CD4-positive, alpha-beta T cell (primary cell): ENCODE data around the gene G6PC3. TPM values are rescaled to one million over a fixed set of nuclear protein-coding genes. Genes with fewer than 3 reads are reported as not detected.

ENCODE experiments used
- ATAC-seq: fragments of 200-7000 bp; cut with Tn5 transposase; one replicate; pipeline ENCODE4 v1.10.0; 2022; ENCODE audit warnings: mild to moderate bottlenecking; ENCODE audit not compliant: poor library complexity
- CTCF ChIA-PET: fragments of 350-600 bp; sonication (Branson Sonifier 250); formaldehyde crosslinking; loops from one replicate; lab custom pipeline; 2021; ENCODE audit warnings: antibody characterized with exemption, inconsistent platforms; lab: Charles Lee
- POLR2A ChIA-PET: fragments of 350-600 bp; sonication (Branson Sonifier 250); formaldehyde crosslinking; loops from one replicate; lab custom pipeline; 2021; ENCODE audit warnings: antibody characterized with exemption, inconsistent platforms; lab: Charles Lee
- DNase-seq, 14 experiments: peaks; one replicate each; pipeline ENCODE4 v3.0.0-alpha.2; 2013 to 2020; ENCODE audit warnings: mixed read lengths in 2 of 14
- H3K27ac ChIP-seq, 2 donors: one replicate each; pipeline versions ENCODE4 v1.5.1 to v1.7.0; 2013; ENCODE audit warnings: low read length in 2 of 2, low read depth in 1 of 2, mild to moderate bottlenecking in 1 of 2
- H3K27me3 ChIP-seq, 2 experiments: 1 replicate in 1 of 2; 2 replicates in 1 of 2; pipeline versions ENCODE4 v1.6.1 to v1.7.0; 2013; ENCODE audit warnings: low read length in 2 of 2, control low read depth in 1 of 2, mild to moderate bottlenecking in 1 of 2, moderate library complexity in 1 of 2; ENCODE audit not compliant: insufficient read depth in 2 of 2, control insufficient read depth in 1 of 2
- H3K36me3 ChIP-seq: one replicate; pipeline ENCODE4 v1.6.1; 2013; ENCODE audit warnings: low read length, control low read depth; ENCODE audit not compliant: insufficient read depth
- H3K4me1 ChIP-seq: one replicate; pipeline ENCODE4 v1.6.1; 2013; ENCODE audit warnings: low read length, control low read depth; ENCODE audit not compliant: insufficient read depth
- H3K4me3 ChIP-seq: one replicate; pipeline ENCODE4 v1.5.1; 2013; ENCODE audit warnings: mild to moderate bottlenecking, low read length, moderate library complexity
- H3K9me3 ChIP-seq, 2 experiments: 1 replicate in 1 of 2; 2 replicates in 1 of 2; pipeline versions ENCODE4 v1.6.1 to v1.7.0; 2013; ENCODE audit warnings: low read length in 2 of 2, mild to moderate bottlenecking in 2 of 2, control low read depth in 1 of 2, moderate library complexity in 1 of 2; ENCODE audit not compliant: control insufficient read depth in 1 of 2, insufficient read depth in 1 of 2
- H3K27ac Mint-ChIP-seq: one replicate; pipeline ENCODE4 v1.8.0; 2020; ENCODE audit warnings: mixed read lengths
- H3K27me3 Mint-ChIP-seq: one replicate; pipeline ENCODE4 v1.8.0; 2021; ENCODE audit warnings: mixed read lengths
- H3K36me3 Mint-ChIP-seq: one replicate; pipeline ENCODE4 v1.8.0; 2021; ENCODE audit warnings: low read depth, mixed read lengths
- H3K4me1 Mint-ChIP-seq: one replicate; pipeline ENCODE4 v1.8.0; 2021; ENCODE audit warnings: low read depth, mixed read lengths
- H3K4me3 Mint-ChIP-seq: one replicate; pipeline ENCODE4 v1.8.0; 2020; ENCODE audit warnings: mild to moderate bottlenecking, mixed read lengths
- H3K9me3 Mint-ChIP-seq: one replicate; pipeline ENCODE4 v1.8.0; 2020; ENCODE audit warnings: mixed read lengths
- CTCF ChIP-seq: fragments of 200-600 bp; IDR thresholded peaks from one replicate; pipeline ENCODE4 v1.8.0; 2022; ENCODE audit warnings: antibody characterized with exemption, mild to moderate bottlenecking
- intact Hi-C, 2 experiments: fragments of 100-400 bp; cut with DNase I in 1 of 2; cut with micrococcal nuclease in 1 of 2; formaldehyde crosslinking; loops; one replicate each; pipeline versions ENCODE4 v1.15.1 to v1.9.0; 2023 to 2025; cut with DNase I, micrococcal nuclease
- total RNA-seq, 174 experiments: library from RNA in 2 of 174; stranded (reverse) in 2 of 174; gene quantifications; one replicate each; pipeline ENCODE4 v1.2.3 and lab custom pipeline; 2021 to 2026

The G6PC3 gene
- total RNA-seq, 2 experiments from 2014 or later: 5.6 to 5.8 TPM

GRCh38 chr17:44037471-44037870 is 33.1 kb upstream of the G6PC3 start:
- Histone ChIP-seq H3K27ac (no peak overlapping the region), H3K36me3 (peaks cover 46% of the 10 kb centered on the region), H3K9me3 (no peaks in the 10 kb centered on the region), H3K4me1 (peaks cover 6% of the 10 kb centered on the region), H3K4me3 (no peak overlapping the region), H3K27me3 (no peaks in the 10 kb centered on the region)
- intact Hi-C loops: no loop called here
- Mint-ChIP-seq H3K27ac (no peak overlapping the region), H3K36me3 (peaks cover 60% of the 10 kb centered on the region), H3K9me3 (no peaks in the 10 kb centered on the region), H3K4me1 (peaks cover 10% of the 10 kb centered on the region), H3K4me3 (no peak overlapping the region), H3K27me3 (no peaks in the 10 kb centered on the region)
- no peak for TF ChIP-seq CTCF
- ATAC-seq: no peak
- ChIA-PET CTCF (no interaction called here), POLR2A (no interaction called here)
- DNase-seq: no peak

- no peaks in the 10 kb centered on the region for H3K27me3 Mint-ChIP-seq
- Histone ChIP-seq H3K27me3 (no peaks in the 10 kb centered on the region), H3K27ac (no peak overlapping the region), H3K36me3 (peaks cover 40% of the 10 kb centered on the region), H3K4me3 (no peak overlapping the region), H3K4me1 (peaks cover 6% of the 10 kb centered on the region), H3K9me3 (no peaks in the 10 kb centered on the region)
- peaks cover 53% of the 10 kb centered on the region for H3K36me3 Mint-ChIP-seq
- no peak overlapping the region for H3K4me3 Mint-ChIP-seq
- TF ChIP-seq CTCF: no peak
- intact Hi-C loops: no loop called here
- peaks cover 17% of the 10 kb centered on the region for H3K4me1 Mint-ChIP-seq
- DNase-seq (no peak), ATAC-seq (no peak)
- ChIA-PET POLR2A (no interaction called here), CTCF (no interaction called here)
- H3K27ac Mint-ChIP-seq: no peak overlapping the region
- H3K9me3 Mint-ChIP-seq: no peaks in the 10 kb centered on the region
These were observed 31.9 kb upstream of the G6PC3 start for GRCh38 chr17:44038604-44039011.

GRCh38 chr17:44039829-44040635 is 30.5 kb upstream of the G6PC3 start:
- Mint-ChIP-seq H3K9me3 (no peaks in the 10 kb centered on the region), H3K27me3 (no peaks in the 10 kb centered on the region), H3K36me3 (peaks cover 54% of the 10 kb centered on the region), H3K4me1 (peaks cover 13% of the 10 kb centered on the region), H3K4me3 (no peak overlapping the region), H3K27ac (no peak overlapping the region)
- Histone ChIP-seq H3K4me3 (no peak overlapping the region), H3K36me3 (peaks cover 39% of the 10 kb centered on the region), H3K9me3 (no peaks in the 10 kb centered on the region), H3K27ac (no peak overlapping the region), H3K27me3 (no peaks in the 10 kb centered on the region), H3K4me1 (peaks cover 6% of the 10 kb centered on the region)
- TF ChIP-seq CTCF: no peak
- intact Hi-C loops: loop anchor here in 1 of 2 experiments (2.0 to 10.0 kb wide), 2 partner anchors 125 to 161 kb away; no protein-coding TSS in a partner anchor
- no peak for DNase-seq
- no peak for ATAC-seq
- POLR2A ChIA-PET: no interaction called here
- CTCF ChIA-PET: interaction anchor here (0.9 to 3.8 kb wide), 2 partner anchors 96 to 405 kb away, joined by 3 to 18 read pairs; no protein-coding TSS in a partner anchor
